SK-N-SH (cell line): ENCODE data around the gene PRR19. TPM values are rescaled to one million over a fixed set of nuclear protein-coding genes. Genes with fewer than 3 reads are reported as not detected.

ENCODE experiments used
- CTCF ChIA-PET: fragments of 300-600, 350-600 bp; formaldehyde crosslinking; extraction: SDS; loops from one replicate; lab custom pipeline; 2021; lab: Yijun Ruan, JAX
- POLR2A ChIA-PET: fragments of 350-600 bp; sonication (Branson Sonifier 250); formaldehyde crosslinking; extraction: SDS; loops from one replicate; lab custom pipeline; 2020; ENCODE audit warnings: antibody characterized with exemption, inconsistent platforms; lab: Yijun Ruan, JAX
- DNase-seq: peaks from one replicate; pipeline ENCODE4 v3.0.0; 2012
- H2AFZ ChIP-seq: fragments of 200-600 bp; sonication (generic); 2 replicates; pipeline ENCODE4 v1.8.1; 2016; ENCODE audit warnings: antibody characterized with exemption, mild to moderate bottlenecking, low read depth
- H3F3A ChIP-seq: fragments of 200-600 bp; sonication (generic); replicated peaks from 2 replicates; pipeline ENCODE3; 2016; ENCODE audit warnings: antibody characterized with exemption, mild to moderate bottlenecking; ENCODE audit not compliant: insufficient read depth
- H3K27ac ChIP-seq, 2 experiments: fragments of 200-500 bp in 1 of 2; fragments of 200-600 bp in 1 of 2; sonication (Bioruptor generic) in 1 of 2; sonication (generic), shearing (Covaris generic) in 1 of 2; 2 replicates each; pipeline versions ENCODE4 v1.5.1 to v1.6.1; 2014 to 2016; ENCODE audit warnings: low read depth in 2 of 2, inconsistent platforms in 1 of 2, low read length in 1 of 2, mild to moderate bottlenecking in 1 of 2, mixed read lengths in 1 of 2
- H3K27me3 ChIP-seq: fragments of 200-600 bp; sonication (generic), shearing (Covaris generic); 2 replicates; pipeline ENCODE4 v1.6.1; 2016; ENCODE audit warnings: mixed run types; ENCODE audit not compliant: insufficient read depth
- H3K36me3 ChIP-seq, 2 experiments: fragments of 200-500 bp in 1 of 2; fragments of 200-600 bp in 1 of 2; sonication (Bioruptor generic) in 1 of 2; sonication (generic) in 1 of 2; replicated peaks in 1 of 2; 2 replicates each; pipeline versions ENCODE3 to v1.5.1; 2014 to 2016; ENCODE audit warnings: low read length in 1 of 2, mild to moderate bottlenecking in 1 of 2; ENCODE audit not compliant: insufficient read depth in 2 of 2, control insufficient read depth in 1 of 2
- H3K4me1 ChIP-seq, 2 experiments: fragments of 200-500 bp in 1 of 2; fragments of 200-600 bp in 1 of 2; sonication (Bioruptor generic) in 1 of 2; sonication (generic), shearing (Covaris generic) in 1 of 2; 2 replicates each; pipeline versions ENCODE4 v1.5.1 to v1.6.1; 2014 to 2016; ENCODE audit warnings: low read depth in 1 of 2, low read length in 1 of 2, mixed run types in 1 of 2; ENCODE audit not compliant: insufficient read depth in 2 of 2, control insufficient read depth in 1 of 2
- H3K4me2 ChIP-seq: fragments of 200-600 bp; sonication (generic), shearing (Covaris generic); 2 replicates; pipeline ENCODE4 v1.6.1; 2017; ENCODE audit warnings: mixed run types
- H3K4me3 ChIP-seq, 2 experiments: fragments of 200-500 bp in 1 of 2; fragments of 200-600 bp in 1 of 2; sonication (Bioruptor generic) in 1 of 2; sonication (generic), shearing (Covaris generic) in 1 of 2; 2 replicates each; pipeline versions ENCODE4 v1.5.1 to v1.8.1; 2014 to 2016; ENCODE audit warnings: low read depth in 2 of 2, inconsistent platforms in 1 of 2, low read length in 1 of 2, mild to moderate bottlenecking in 1 of 2, mixed read lengths in 1 of 2, moderate library complexity in 1 of 2
- H3K79me2 ChIP-seq: fragments of 200-600 bp; sonication (generic); 2 replicates; pipeline ENCODE4 v1.8.1; 2017; ENCODE audit warnings: mild to moderate bottlenecking; ENCODE audit not compliant: insufficient read depth
- H3K9ac ChIP-seq: fragments of 200-600 bp; sonication (generic); 2 replicates; pipeline ENCODE4 v1.6.1; 2017; ENCODE audit warnings: mixed run types
- H3K9me2 ChIP-seq: fragments of 200-600 bp; sonication (generic); 2 replicates; pipeline ENCODE4 v1.6.1; 2017; ENCODE audit warnings: mixed run types
- H3K9me3 ChIP-seq: fragments of 200-600 bp; sonication (generic); 2 replicates; pipeline ENCODE4 v1.6.1; 2017; ENCODE audit warnings: mixed run types, mild to moderate bottlenecking, moderate library complexity
- H4K20me1 ChIP-seq: fragments of 200-600 bp; sonication (generic); 2 replicates; pipeline ENCODE4 v1.6.1; 2017; ENCODE audit warnings: mild to moderate bottlenecking, mixed run types; ENCODE audit not compliant: insufficient read depth
- CHD2 ChIP-seq: fragments of 150-350 bp; IDR thresholded peaks from 2 replicates; pipeline ENCODE4 v1.6.1; 2018; ENCODE audit warnings: low read length; ENCODE audit not compliant: partially characterized antibody
- FOXM1 ChIP-seq: IDR thresholded peaks from 2 replicates; pipeline ENCODE4 v1.4.0; 2012; ENCODE audit warnings: low read depth, mild to moderate bottlenecking
- MAX ChIP-seq: IDR thresholded peaks from 2 replicates; pipeline ENCODE4 v1.4.0; 2012; ENCODE audit warnings: low read depth
- NFIC ChIP-seq: IDR thresholded peaks from 2 replicates; pipeline ENCODE4 v1.4.0; 2012; ENCODE audit warnings: borderline replicate concordance
- RFX5 ChIP-seq: IDR thresholded peaks from 2 replicates; pipeline ENCODE4 v1.6.1; 2012; ENCODE audit warnings: mild to moderate bottlenecking, improper control_type of control experiment, low read length
- SIN3A ChIP-seq: IDR thresholded peaks from 2 replicates; pipeline ENCODE4 v1.6.1; 2012; ENCODE audit warnings: low read depth, mild to moderate bottlenecking, low read length, moderate library complexity, borderline replicate concordance
- SMC3 ChIP-seq: IDR thresholded peaks from 2 replicates; pipeline ENCODE4 v1.6.1; 2012; ENCODE audit warnings: low read depth, low read length, improper control_type of control experiment
- USF1 ChIP-seq: IDR thresholded peaks from 2 replicates; pipeline ENCODE4 v1.4.0; 2012; ENCODE audit warnings: low read depth, borderline replicate concordance
- USF2 ChIP-seq: fragments of 150-350 bp; IDR thresholded peaks from 2 replicates; pipeline ENCODE4 v1.6.1; 2017; ENCODE audit warnings: antibody characterized with exemption, low read length, low read depth, borderline replicate concordance
- WGBS: methylation state at CpG from one replicate; pipeline ENCODE4 v1.1.6; 2017; ENCODE audit warnings: low lambda C conversion rate; 5-methylcytosine and 5-hydroxymethylcytosine counted together
- polyA plus RNA-seq, 3 experiments: library from polyadenylated mRNA; depleted of rRNA; stranded (reverse); fragments of >200 nt; gene quantifications; 2 replicates each; pipeline ENCODE4 v1.2.3, GENCODE V29; 2012
- TF ChIP-seq, protein P1 (sequence below): IDR thresholded peaks from 2 replicates; pipeline ENCODE4 v1.6.1; 2012; ENCODE audit warnings: mild to moderate bottlenecking, low read depth, low read length, moderate library complexity

Gene PRR19
- polyA plus RNA-seq, 1 of the 3 experiments (the other 2 are of a cell fraction) = 1.3 TPM

GRCh38 chr19:42285541-42285941 is 16.4 kb upstream of the PRR19 start:
- Histone ChIP-seq H3K27me3 (no peaks in the 10 kb centered on the region), H3F3A (peaks cover 23% of the 10 kb centered on the region), H3K9me2 (no peaks in the 10 kb centered on the region), H2AFZ (no peak overlapping the region), H3K9ac (peak overlapping the region; percentile 77; the same call in 1 of the 2 replicates), H3K79me2 (peaks cover 47% of the 10 kb centered on the region), H3K4me1 (peaks cover 33 to 47% of the 10 kb centered on the region in 2 experiments), H4K20me1 (peaks cover 24% of the 10 kb centered on the region), H3K4me3 (peak overlapping the region; percentile 88 to 95), H3K27ac (peak overlapping the region in 1 of 2 experiments; percentile 95; a peak in 3 of 4 replicates), H3K36me3 (peaks cover 17 to 39% of the 10 kb centered on the region in 2 experiments), H3K4me2 (peak overlapping the region; percentile 99), H3K9me3 (no peaks in the 10 kb centered on the region)
- ChIA-PET POLR2A (no interaction called here), CTCF (interaction anchor here (0.6 to 1.8 kb wide), 6 partner anchors 10 to 177 kb away, joined by 3 to 9 read pairs (median 3); no protein-coding TSS in a partner anchor)
- no peak for DNase-seq
- TF ChIP-seq RFX5 (no peak), NFIC (no peak), USF2 (no peak), MAX (no peak), USF1 (no peak), CHD2 (no peak)
- TF ChIP-seq, protein P1, sequence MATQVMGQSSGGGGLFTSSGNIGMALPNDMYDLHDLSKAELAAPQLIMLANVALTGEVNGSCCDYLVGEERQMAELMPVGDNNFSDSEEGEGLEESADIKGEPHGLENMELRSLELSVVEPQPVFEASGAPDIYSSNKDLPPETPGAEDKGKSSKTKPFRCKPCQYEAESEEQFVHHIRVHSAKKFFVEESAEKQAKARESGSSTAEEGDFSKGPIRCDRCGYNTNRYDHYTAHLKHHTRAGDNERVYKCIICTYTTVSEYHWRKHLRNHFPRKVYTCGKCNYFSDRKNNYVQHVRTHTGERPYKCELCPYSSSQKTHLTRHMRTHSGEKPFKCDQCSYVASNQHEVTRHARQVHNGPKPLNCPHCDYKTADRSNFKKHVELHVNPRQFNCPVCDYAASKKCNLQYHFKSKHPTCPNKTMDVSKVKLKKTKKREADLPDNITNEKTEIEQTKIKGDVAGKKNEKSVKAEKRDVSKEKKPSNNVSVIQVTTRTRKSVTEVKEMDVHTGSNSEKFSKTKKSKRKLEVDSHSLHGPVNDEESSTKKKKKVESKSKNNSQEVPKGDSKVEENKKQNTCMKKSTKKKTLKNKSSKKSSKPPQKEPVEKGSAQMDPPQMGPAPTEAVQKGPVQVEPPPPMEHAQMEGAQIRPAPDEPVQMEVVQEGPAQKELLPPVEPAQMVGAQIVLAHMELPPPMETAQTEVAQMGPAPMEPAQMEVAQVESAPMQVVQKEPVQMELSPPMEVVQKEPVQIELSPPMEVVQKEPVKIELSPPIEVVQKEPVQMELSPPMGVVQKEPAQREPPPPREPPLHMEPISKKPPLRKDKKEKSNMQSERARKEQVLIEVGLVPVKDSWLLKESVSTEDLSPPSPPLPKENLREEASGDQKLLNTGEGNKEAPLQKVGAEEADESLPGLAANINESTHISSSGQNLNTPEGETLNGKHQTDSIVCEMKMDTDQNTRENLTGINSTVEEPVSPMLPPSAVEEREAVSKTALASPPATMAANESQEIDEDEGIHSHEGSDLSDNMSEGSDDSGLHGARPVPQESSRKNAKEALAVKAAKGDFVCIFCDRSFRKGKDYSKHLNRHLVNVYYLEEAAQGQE = no peak
- 54% methylated on average over 4 of the region's 5 CpGs for WGBS

DNA sequence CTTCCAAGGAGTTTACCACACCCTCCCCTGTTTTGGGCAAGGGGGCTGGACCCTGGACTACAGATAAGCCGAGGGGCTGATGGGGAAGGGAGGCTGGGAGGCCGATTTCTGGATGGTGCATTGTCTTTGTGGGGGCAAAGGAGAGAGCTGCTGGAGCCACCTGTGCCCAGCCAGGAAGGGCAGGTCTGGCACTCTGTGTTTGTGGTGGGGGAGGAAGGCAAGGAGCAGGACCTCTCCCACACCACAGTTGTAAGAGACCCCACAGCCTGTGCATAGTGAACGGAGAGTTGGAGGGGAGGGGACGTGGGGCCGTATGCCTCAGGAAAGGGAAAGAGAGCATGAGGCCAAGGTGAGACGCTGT is 16.0 kb upstream of the PRR19 start:
- no peaks in the 10 kb centered on the region for H3K9me2 ChIP-seq
- peaks cover 19 to 43% of the 10 kb centered on the region in 2 experiments for H3K36me3 ChIP-seq
- 76% methylated on average over 6 of the region's 6 CpGs for WGBS
- peak overlapping the region; percentile 88 to 95; a peak in 2 of 4 replicates for H3K4me3 ChIP-seq
- peak overlapping the region; percentile 99 for H3K4me2 ChIP-seq
- H3K9me3 ChIP-seq = no peaks in the 10 kb centered on the region
- H3K79me2 ChIP-seq = peaks cover 47% of the 10 kb centered on the region
- TF ChIP-seq SIN3A (no peak), USF1 (no peak), MAX (no peak), SMC3 (no peak), FOXM1 (no peak)
- no peak overlapping the region for H2AFZ ChIP-seq
- 0 out of 2 replicates have a peak overlapping the region, but pooled peaks have one; percentile 77 for H3K9ac ChIP-seq
- H4K20me1 ChIP-seq = peaks cover 24% of the 10 kb centered on the region
- H3K4me1 ChIP-seq = peaks cover 33 to 47% of the 10 kb centered on the region in 2 experiments
- H3K27me3 ChIP-seq = no peaks in the 10 kb centered on the region
- ChIA-PET CTCF (interaction anchor here (0.6 to 2.7 kb wide), 6 partner anchors 9 to 177 kb away, joined by 3 to 11 read pairs (median 4); no protein-coding TSS in a partner anchor), POLR2A (no interaction called here)
- peaks cover 22% of the 10 kb centered on the region for H3F3A ChIP-seq
- peak overlapping the region in 1 of 2 experiments; percentile 95; a peak in 3 of 4 replicates for H3K27ac ChIP-seq
- no peak for DNase-seq
